22Rv1 (cell line): Measurements from ENCODE around the gene TGIF2.

ENCODE experiments used
- H3K27ac ChIP-seq: fragments of 450-650 bp; 2 replicates; pipeline ENCODE4 v1.5.1; 2017
- ZFX ChIP-seq: fragments of 450-650 bp; IDR thresholded peaks from 2 replicates; pipeline ENCODE4 v1.6.1; 2017; ENCODE audit warnings: antibody characterized with exemption, borderline replicate concordance
- TF ChIP-seq, protein P1 (sequence below): fragments of 450-650 bp; IDR thresholded peaks from 2 replicates; pipeline ENCODE4 v1.5.1; 2017; ENCODE audit warnings: mild to moderate bottlenecking

Gene TGIF2

DNA sequence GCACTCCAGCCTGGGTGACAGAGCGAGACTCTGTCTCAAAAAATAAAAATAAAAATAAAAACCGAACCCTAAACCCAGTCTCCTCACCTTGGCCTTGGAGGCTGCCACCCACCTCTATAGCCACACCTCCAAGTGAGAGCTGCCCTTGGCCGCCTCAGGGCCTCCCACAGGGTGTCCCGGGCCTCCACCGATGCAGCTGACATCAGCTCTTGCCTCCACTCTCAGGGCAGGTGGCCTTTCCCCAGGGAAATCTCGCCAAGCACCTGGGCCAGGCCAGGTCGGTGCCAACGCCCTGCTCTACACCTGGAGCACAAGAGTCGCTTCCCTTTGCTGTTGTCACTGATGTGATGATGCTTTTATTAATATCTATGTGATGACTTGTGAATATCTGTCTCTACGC is 41.0 kb upstream of the TGIF2 start:
- no peak for TF ChIP-seq ZFX
- TF ChIP-seq, protein P1, sequence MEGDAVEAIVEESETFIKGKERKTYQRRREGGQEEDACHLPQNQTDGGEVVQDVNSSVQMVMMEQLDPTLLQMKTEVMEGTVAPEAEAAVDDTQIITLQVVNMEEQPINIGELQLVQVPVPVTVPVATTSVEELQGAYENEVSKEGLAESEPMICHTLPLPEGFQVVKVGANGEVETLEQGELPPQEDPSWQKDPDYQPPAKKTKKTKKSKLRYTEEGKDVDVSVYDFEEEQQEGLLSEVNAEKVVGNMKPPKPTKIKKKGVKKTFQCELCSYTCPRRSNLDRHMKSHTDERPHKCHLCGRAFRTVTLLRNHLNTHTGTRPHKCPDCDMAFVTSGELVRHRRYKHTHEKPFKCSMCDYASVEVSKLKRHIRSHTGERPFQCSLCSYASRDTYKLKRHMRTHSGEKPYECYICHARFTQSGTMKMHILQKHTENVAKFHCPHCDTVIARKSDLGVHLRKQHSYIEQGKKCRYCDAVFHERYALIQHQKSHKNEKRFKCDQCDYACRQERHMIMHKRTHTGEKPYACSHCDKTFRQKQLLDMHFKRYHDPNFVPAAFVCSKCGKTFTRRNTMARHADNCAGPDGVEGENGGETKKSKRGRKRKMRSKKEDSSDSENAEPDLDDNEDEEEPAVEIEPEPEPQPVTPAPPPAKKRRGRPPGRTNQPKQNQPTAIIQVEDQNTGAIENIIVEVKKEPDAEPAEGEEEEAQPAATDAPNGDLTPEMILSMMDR: no peak
- H3K27ac ChIP-seq: no peak overlapping the region

DNA sequence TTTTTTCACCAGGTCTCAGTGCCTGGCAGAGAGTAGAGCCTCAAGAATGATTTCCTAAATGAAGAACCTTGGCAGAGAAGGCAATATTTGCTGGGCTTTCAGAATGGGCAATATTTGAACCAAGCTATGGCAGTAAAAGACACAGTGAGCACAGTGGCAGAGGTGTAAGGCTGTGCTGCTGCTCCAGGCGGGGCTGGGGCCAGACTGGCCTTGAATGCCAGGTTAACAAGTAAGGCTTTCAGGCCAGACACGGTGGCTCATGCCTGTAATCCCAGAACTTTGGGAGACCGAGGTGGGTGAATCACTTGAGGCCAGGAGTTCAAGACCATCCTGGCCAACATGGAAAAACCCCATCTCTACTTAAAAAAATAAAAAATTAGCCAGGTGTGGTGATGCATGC is 40.6 kb upstream of the TGIF2 start:
- H3K27ac ChIP-seq: no peak overlapping the region
- TF ChIP-seq, protein P1: no peak
- no peak for TF ChIP-seq ZFX

GRCh38 chr20:36538026-36538722 is 35.2 kb upstream of the TGIF2 start:
- TF ChIP-seq, protein P1: no peak
- TF ChIP-seq ZFX: no peak
- no peak overlapping the region for H3K27ac ChIP-seq

DNA sequence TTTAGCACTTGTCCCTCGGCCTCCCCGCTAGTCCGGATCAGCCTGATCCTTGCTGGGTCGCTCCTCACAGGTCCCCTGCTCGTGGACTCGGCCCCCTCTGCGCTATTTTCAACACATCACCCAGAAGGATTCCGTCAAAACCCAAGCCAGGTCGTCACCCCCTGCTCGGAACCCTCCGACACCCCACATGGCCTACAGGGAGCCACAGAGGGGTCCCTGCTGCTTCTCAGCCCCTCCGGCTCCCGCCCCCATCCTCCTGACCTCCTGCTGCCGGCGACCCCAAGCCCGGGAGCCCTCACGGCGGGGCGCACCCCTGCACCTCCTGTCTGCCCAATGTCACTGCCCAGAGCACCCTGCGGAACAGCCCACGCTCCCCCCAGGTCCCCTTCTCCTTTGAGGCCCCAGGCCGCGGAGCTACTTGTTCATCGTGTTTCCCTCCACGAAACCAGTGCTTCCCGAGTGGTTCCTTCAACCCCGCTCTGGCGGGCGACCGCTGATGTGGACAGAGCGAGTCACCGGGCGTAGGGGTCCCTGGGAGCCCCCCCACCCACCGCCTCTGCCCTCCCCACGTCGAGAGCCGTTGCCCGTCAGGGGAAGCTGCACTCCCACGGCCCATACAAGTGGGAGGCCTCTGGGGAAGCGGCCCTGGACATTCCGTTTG is 32.7 kb upstream of the TGIF2 start:
- no peak overlapping the region for H3K27ac ChIP-seq
- TF ChIP-seq, protein P1: no peak
- no peak for TF ChIP-seq ZFX

GRCh38 chr20:36541227-36541767 is 32.1 kb upstream of the TGIF2 start, which contains the start of gene MYL9:
Gene MYL9 (plus strand): TSS chr20:36541519. CDS start chr20:36544885, 3,366 bp downstream.
- TF ChIP-seq ZFX: no peak
- TF ChIP-seq, protein P1: no peak
- no peak within 1 kb of the TSS for H3K27ac ChIP-seq

DNA sequence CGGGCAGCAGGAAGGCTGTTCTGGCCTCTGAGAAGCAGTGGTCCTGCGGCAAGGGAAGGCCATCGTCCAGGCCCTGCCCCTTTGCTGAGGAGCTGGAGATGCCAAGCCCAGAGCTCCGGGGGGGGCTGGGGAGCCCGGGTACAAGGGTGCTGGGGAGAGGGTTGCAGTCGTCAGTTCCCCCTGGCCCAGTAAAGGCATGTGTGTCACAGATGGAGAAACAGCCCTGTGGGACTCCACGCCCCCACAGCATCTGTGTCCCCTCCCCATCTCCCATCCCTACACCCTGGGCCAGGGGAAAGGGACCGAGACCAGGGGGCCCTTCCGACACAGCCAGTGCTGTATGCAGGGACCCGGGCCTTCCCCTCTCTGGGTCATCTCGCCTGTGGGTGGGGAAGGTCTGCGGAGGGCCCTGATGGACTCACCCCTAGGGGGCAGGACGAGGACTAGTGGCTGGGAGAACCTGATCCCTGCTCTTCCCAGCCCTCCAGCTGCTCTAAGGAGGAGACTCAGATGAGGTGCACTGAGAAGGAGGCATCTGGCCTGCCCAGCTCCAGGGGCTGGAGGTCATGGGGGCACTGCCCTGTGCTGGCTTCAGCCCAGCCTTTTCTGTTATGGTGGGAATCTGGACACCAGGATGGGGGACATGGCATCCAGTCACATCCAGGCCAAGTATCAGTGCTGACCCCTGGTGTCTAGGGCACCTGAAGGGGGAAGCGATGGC is 31.5 kb upstream of the TGIF2 start:
- TF ChIP-seq, protein P1: peak; percentile 48
- TF ChIP-seq ZFX: no peak
- no peak overlapping the region for H3K27ac ChIP-seq
